Measurements from ENCODE around the gene YIPF2. TPM values are rescaled to one million over a fixed set of nuclear protein-coding genes. Genes with fewer than 3 reads are reported as not detected.
A peak's percentile ranks its signal among the peaks of the same experiment; 100 is the strongest.

YIPF2 gene
- total RNA-seq, 2 experiments from 2014 or later: 23.8 to 26.0 TPM

DNA sequence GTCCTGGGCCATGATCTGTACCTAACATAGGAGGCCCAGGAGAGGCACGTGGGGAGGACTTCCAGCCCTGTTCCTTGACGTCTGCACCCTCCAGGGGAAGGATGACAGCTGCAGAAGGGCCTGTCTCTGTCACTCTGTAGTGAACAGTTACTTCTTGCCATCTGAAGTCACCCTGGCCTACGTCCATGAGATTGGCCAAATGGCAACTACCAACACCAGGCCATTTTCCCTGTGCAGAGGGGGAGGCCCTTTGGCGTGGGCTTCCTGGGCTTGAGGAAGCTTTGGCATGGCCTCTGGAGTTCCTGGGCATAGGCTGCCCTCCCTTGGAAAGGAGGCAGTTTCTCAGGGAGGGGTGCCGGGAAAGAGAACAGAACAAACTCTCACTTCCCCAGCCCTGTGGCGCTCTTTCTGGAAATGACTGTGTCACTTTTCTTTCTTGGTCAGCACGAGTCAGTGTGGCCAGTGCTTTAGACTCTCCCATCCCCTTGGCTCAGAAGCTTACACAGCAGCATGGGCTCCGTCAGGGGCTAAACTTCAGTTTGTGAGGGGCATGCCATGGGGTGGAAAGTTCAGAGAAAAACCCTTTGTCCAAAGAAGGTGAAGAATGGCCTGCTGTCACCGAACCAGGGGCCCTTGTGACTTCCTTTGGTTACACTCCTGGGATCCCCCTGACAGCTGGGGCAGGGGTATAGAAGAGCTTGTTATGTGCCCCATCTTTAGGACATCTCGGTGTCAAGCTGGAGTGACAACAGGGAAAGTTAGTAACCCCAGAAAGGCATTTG is 51.8 kb downstream of the YIPF2 start:
- DNase-seq: no peak
- Mint-ChIP-seq H3K4me1 (peaks cover 44% of the 10 kb centered on the region), H3K27me3 (no peaks in the 10 kb centered on the region), H3K36me3 (ENCODE audit: low read depth) (peaks cover 8% of the 10 kb centered on the region), H3K27ac (no peak overlapping the region), H3K9me3 (no peaks in the 10 kb centered on the region), H3K4me3 (no peak overlapping the region)
- CTCF ChIA-PET: interaction anchor here (0.6 to 2.0 kb wide), 3 partner anchors 12 to 57 kb away, joined by 3 to 4 read pairs (median 3); no protein-coding TSS in a partner anchor
- POLR2A ChIA-PET: no interaction called here

DNA sequence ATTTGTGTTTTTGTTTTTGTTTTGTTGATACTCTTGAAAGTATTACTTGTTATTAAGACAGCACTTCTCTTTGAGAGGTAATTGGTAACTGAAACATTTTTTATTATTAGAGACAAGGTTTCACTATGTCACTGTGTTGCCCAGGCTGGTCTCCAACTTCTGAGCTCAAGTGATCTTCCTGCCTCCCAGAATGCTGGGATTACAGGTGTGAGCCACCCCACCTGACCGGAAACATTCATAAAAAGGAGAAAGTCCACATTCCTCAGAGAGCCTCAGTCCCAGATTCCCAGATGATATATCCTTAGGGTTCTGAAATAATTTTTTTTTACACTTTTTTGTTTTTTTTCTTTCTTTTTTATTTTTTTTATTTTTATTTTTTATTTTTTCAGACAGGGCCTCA is 54.4 kb downstream of the YIPF2 start:
- Mint-ChIP-seq H3K9me3 (no peaks in the 10 kb centered on the region), H3K4me1 (peaks cover 44% of the 10 kb centered on the region), H3K27me3 (no peaks in the 10 kb centered on the region), H3K27ac (no peak overlapping the region), H3K36me3 (ENCODE audit: low read depth) (peaks cover 4% of the 10 kb centered on the region), H3K4me3 (peak overlapping the region; percentile 43)
- ChIA-PET CTCF (interaction anchor here (1.1 to 1.5 kb wide), 3 partner anchors 10 to 68 kb away, joined by 3 to 5 read pairs (median 4); no protein-coding TSS in a partner anchor), POLR2A (no interaction called here)
- no peak for DNase-seq

DNA sequence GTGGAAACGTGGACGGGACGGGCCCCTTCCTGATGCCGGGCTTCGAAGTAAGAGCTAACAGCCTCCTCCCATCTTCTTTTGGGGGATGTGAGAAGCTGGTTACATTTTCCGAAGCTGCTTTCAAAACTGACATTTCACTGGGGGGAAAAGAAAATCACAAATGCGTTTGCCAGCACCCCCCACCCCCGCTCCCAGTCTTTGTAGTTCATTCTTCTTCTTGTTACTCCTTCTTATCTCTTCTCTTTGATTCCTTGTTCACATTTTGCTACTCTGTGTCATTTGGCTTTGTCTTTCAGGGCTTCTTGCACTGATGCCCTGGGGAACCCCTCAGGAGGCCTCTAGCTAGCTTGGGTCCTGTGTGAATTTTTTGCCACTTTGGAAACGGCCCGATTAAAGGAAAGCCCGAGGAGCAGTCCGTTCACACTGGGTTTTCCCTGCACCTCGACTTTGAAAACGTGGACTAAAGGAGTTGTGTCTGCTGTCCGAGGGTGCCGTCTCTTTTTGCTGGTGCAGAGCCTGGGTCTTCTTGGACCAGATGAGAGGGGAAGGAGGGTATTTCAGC is 55.8 kb downstream of the YIPF2 start:
- no peaks in the 10 kb centered on the region for H3K27me3 Mint-ChIP-seq
- peaks cover 42% of the 10 kb centered on the region for H3K4me1 Mint-ChIP-seq
- H3K27ac Mint-ChIP-seq: peak overlapping the region; percentile 63
- no peak for DNase-seq
- H3K9me3 Mint-ChIP-seq: no peaks in the 10 kb centered on the region
- peaks cover 2% of the 10 kb centered on the region for H3K36me3 Mint-ChIP-seq (ENCODE audit: low read depth)
- peak overlapping the region; percentile 78 for H3K4me3 Mint-ChIP-seq
- POLR2A ChIA-PET: interaction anchor here (0.6 to 4.5 kb wide), 11 partner anchors 8 to 670 kb away, joined by 3 to 18 read pairs (median 3); partner anchors contain the start of genes DNM2, KRI1 and TMED1
- CTCF ChIA-PET: interaction anchor here (0.7 to 1.8 kb wide), 9 partner anchors 9 to 228 kb away, joined by 3 to 8 read pairs (median 5); partner anchors contain the start of genes DNM2 and TMED1

Other genes with a start within 250 kb of the YIPF2 start
- gene QTRT1, start 227.2 kb downstream of the YIPF2 start, total RNA-seq: 10 to 100 TPM; 24.0 to 26.4 TPM
- 100 to 1,000 TPM; 277 to 288 TPM for gene DNM2, start 210.6 kb downstream of the YIPF2 start, total RNA-seq
- 10 to 100 TPM; 15.7 to 17.3 TPM for gene TMED1, start 92.4 kb downstream of the YIPF2 start, total RNA-seq
- 1 to 10 TPM; 1.1 to 1.8 TPM for gene C19orf38, start 80.2 kb downstream of the YIPF2 start, total RNA-seq
- gene CARM1, start 57.1 kb downstream of the YIPF2 start, total RNA-seq: 10 to 100 TPM; 39.3 to 40.2 TPM
- gene TIMM29, start 172 bp upstream of the YIPF2 start, total RNA-seq: 10 to 100 TPM; 24.3 to 25.7 TPM
- 10 to 100 TPM; 89.8 to 97.6 TPM for gene SMARCA4, start 32.4 kb upstream of the YIPF2 start, total RNA-seq
- 100 to 1,000 TPM; 150 to 160 TPM for gene LDLR, start 160.8 kb upstream of the YIPF2 start, total RNA-seq
- 10 to 100 TPM; 68.2 to 72.1 TPM for gene SPC24, start 227.1 kb upstream of the YIPF2 start, total RNA-seq

Measured in activated CD4-positive, alpha-beta memory T cell treated with anti-CD3 and anti-CD28 coated beads, Interleukin-2, amount 10 ng/mL, durations not matched to agents 7 days and 5 days (primary cell).